HG03175 (cell line): Measurements from ENCODE around the gene MDH2.
A peak's percentile ranks its signal among the peaks of the same experiment; 100 is the strongest.
"Not testable (repeated sequence)": the region's sequence is repeated elsewhere in the genome, so short reads cannot be mapped to it uniquely, and the experiment has no call there.

ENCODE experiments used
- ATAC-seq: cut with Tn5 transposase; IDR thresholded peaks from one replicate; pipeline ENCODE4 v1.9.1; 2021; ENCODE audit warnings: mild to moderate bottlenecking, moderate library complexity; ENCODE audit not compliant: unreplicated experiment

Gene MDH2

GRCh38 chr7:76047811-76048667 is at the start of gene MDH2, which contains the start of gene STYXL1:
TSS of gene MDH2 (plus strand) at chr7:76048106. CDS start at chr7:76048161, 55 bp downstream.
TSS of gene STYXL1 (minus strand) at chr7:76048000. CDS start at chr7:76030523, 17,477 bp downstream.
- peak; percentile 91 for ATAC-seq

GRCh38 chr7:76000566-76000965 is 47.3 kb upstream of the MDH2 start:
- no peak for ATAC-seq

- no peak for ATAC-seq
Measured at GRCh38 chr7:76002139-76002538, 45.8 kb upstream of the MDH2 start.

GRCh38 chr7:76002822-76003221 is 45.1 kb upstream of the MDH2 start:
- ATAC-seq = no peak

GRCh38 chr7:76003351-76003750 is 44.6 kb upstream of the MDH2 start:
- ATAC-seq = no peak

GRCh38 chr7:76005004-76005403 is 42.9 kb upstream of the MDH2 start:
- not testable (repeated sequence) for ATAC-seq

- no peak for ATAC-seq
Measured at GRCh38 chr7:76008156-76008687, 39.7 kb upstream of the MDH2 start.

GRCh38 chr7:76009672-76010600 is 38.0 kb upstream of the MDH2 start:
- ATAC-seq = no peak

- ATAC-seq = no peak
Measured at GRCh38 chr7:76011442-76011861, 36.5 kb upstream of the MDH2 start.

- no peak for ATAC-seq
Measured at GRCh38 chr7:76016191-76016947, 31.5 kb upstream of the MDH2 start.

- not testable (repeated sequence) for ATAC-seq
Measured at GRCh38 chr7:76018520-76018919, 29.4 kb upstream of the MDH2 start.

- ATAC-seq = no peak
Measured at GRCh38 chr7:76020031-76020714, 27.7 kb upstream of the MDH2 start.

- no peak for ATAC-seq
Measured at GRCh38 chr7:76022026-76022780, 25.7 kb upstream of the MDH2 start.

- ATAC-seq = no peak
Measured at GRCh38 chr7:76023002-76023401, 24.9 kb upstream of the MDH2 start.

- not testable (repeated sequence) for ATAC-seq
Measured at GRCh38 chr7:76029682-76030081, 18.2 kb upstream of the MDH2 start.

GRCh38 chr7:76031964-76032363 is 15.9 kb upstream of the MDH2 start:
- no peak for ATAC-seq

GRCh38 chr7:76037310-76037709 is 10.6 kb upstream of the MDH2 start:
- no peak for ATAC-seq

- ATAC-seq = no peak
Measured at GRCh38 chr7:76040126-76040525, 7.8 kb upstream of the MDH2 start.

- no peak for ATAC-seq
Measured at GRCh38 chr7:76044375-76044865, 3.5 kb upstream of the MDH2 start.
